Keratinocyte (primary cell): ENCODE data around the gene SPDYE4.

Source experiments
- CTCF ChIP-seq, 3 experiments: IDR thresholded peaks in 1 of 3; conservative IDR thresholded peaks in 1 of 3; optimal IDR thresholded peaks in 1 of 3; 2 replicates in 2 of 3; 3 replicates in 1 of 3; pipeline versions ENCODE3 to v1.5.1; 2011; ENCODE audit warnings: low read length in 3 of 3, mild to moderate bottlenecking in 3 of 3, moderate library complexity in 2 of 3, control low read depth in 1 of 3, inconsistent platforms in 1 of 3; ENCODE audit not compliant: insufficient read depth in 2 of 3; ENCODE audit errors: extremely low read depth in 1 of 3
- EZH2 ChIP-seq: IDR thresholded peaks from one replicate; pipeline ENCODE4 v1.6.1; 2012; ENCODE audit warnings: inconsistent platforms, mild to moderate bottlenecking, low read length, moderate library complexity

GRCh38 chr17:8797621-8798175 lies 39.4 kb upstream of the SPDYE4 start:
- no peak for TF ChIP-seq EZH2
- no peak for TF ChIP-seq CTCF (optimal IDR thresholded peaks at IDR 0.05 in 1 of 3, IDR thresholded peaks at IDR 0.05 in 1 of 3, conservative IDR thresholded peaks at IDR 0.05 in 1 of 3; ENCODE audit: extremely low read depth in 1 of 3, insufficient read depth in 2 of 3, low read length in 3 of 3)
